Stimulated activated CD8-positive, alpha-beta memory T cell treated with anti-CD3 and anti-CD28 coated beads, Interleukin-15, amount 100 ng/mL, for 1 hour (primary cell): ENCODE measurements around the gene KCNMA1.

Experiments
- DNase-seq: peaks from one replicate; pipeline ENCODE4 v3.0.0-alpha.2; 2020; ENCODE audit warnings: low read depth

KCNMA1 gene

GRCh38 chr10:76887223-76888010 lies 750.2 kb downstream of the KCNMA1 start:
- no peak for DNase-seq

DNA sequence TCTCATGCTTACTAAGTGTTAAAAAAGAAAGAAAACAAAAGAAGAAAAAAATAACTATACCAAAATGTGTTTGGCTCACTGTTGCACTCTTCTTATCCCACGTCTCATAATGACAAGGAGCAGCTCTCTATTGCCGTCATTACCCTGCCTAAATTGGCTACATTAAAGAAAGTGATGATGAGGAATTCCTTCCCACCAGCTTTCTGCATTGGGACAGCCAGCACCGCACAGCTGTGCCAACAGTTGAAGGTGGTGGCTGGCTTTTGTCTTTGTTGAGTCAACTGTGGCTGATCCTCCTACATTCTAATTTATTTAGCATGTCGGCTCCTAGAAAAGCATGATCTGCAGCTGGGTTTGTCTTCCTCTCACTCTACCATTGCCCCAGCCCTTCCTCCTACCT lies 751.8 kb downstream of the KCNMA1 start:
- no peak for DNase-seq

DNA sequence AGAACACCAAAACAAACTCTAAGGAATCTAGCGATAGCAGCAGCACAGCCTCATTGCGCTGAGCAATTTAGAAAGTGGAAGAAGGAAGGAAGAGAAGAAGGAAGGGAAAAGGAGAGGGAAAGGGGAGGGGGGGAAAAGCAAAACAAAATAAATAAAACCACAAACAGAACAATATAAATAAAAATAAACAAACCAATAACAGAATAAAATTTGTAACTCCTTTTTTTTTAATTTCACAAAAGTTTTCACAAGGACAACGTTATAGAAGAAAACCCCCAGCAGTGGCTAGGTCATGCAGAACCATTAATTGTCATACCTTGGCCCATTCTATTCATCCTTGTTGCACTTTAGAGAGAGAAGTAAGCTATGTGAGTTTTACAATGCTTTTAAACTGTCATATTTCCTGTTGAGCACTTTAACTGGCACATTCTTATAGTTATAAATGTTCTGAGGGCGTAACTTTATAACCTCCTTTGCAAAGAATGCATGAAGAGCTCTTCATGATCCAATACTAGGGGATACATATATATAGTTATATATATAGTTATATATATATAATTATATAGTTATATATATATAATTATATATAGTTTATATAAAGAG lies 752.8 kb downstream of the KCNMA1 start:
- DNase-seq, result no peak

- no peak for DNase-seq
Measured at GRCh38 chr10:76883596-76883995, 754.0 kb downstream of the KCNMA1 start.

- no peak for DNase-seq
Measured at GRCh38 chr10:76882796-76883195, 754.8 kb downstream of the KCNMA1 start.

DNA sequence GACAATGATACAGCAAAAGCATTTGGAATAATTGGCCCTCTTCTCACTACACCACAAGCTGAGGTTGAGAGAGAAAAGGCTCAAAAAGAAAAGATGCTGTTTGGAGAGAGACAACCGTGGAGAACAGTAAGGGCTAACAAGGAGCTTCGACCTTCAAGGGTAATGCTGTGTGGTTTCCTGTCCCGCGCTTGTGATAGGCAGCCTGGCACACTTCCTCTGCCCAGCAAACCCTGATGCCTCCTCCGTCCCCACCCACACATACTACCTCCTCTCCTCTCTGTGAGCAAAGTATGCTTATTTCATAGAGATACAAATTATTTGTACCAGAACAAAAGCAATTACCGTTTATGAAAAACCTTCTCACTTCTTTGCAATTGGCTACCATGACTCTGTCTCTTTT lies 755.4 kb downstream of the KCNMA1 start:
- DNase-seq, result no peak

DNA sequence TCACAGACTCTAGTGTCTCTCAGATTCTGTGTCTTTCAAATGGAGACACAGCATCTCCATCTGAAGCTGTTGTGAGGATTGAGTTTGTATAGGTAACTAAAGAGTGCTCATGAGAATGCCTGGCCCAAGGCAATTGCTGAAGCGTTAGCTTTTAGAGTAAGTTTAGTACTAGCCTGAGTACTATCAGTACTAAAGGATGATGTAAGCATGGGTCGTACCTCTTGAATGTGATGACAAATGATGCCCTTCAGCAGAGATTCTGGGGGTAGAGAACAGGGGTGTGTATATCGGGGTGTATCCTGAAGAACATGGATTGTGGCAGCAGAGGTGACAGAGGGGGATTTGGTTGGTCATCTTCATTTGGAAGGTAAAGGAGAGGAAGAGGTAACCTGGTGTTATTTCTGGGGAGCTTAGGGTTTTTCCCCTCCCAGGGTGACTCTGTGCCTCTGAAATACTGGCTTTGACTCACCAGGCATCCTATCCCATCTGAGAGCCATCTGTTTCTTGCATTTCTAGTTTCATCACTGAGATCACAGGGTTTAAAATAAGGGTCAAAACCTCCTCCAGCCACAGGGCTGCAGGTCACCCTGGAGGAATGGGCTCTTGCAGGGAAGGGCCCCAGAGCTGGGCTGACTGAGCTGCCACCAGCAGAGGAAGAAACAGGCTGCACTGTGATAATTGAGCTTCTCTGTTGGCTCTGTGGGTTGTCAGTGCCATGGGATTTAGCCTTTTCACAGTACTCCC lies 756.0 kb downstream of the KCNMA1 start:
- no peak for DNase-seq

GRCh38 chr10:76880931-76881330 lies 756.7 kb downstream of the KCNMA1 start:
- DNase-seq, result no peak

DNA sequence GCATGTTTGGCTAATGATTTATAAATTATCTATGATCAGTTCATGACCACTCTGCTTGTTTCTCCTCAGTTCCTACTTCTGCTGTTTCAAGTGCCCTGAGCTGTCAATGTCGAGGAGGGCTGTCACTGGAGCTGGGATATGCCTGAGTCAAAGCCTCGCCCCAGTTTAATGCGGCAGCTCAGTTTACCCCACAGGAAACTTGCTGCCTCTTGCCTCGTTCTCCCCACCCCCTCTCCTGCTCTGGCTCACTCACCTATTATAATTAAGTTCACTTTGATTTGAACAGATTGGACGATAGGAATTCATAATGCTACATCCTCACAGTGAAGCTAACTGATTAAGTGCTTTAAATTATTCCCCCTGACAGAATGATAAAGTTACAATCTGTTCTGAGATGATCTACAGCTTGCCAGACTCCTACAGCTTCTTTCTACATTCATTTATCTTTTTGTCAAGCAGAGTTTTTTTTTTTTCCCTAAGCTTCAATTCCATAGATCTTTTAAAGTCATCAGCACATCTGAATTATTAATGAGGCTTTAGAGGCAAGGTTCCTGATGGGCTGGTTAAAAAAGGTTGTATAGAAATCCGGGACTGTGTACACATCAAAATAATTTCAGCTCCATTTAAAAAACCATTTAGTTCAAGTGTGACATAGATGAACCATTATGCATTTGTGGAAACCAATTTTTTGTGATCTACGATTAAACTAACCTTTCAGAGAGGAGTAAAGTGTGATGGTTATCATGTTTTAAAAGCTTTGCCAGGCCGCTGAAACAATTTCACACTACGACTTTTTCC lies 758.3 kb downstream of the KCNMA1 start:
- DNase-seq, result no peak

DNA sequence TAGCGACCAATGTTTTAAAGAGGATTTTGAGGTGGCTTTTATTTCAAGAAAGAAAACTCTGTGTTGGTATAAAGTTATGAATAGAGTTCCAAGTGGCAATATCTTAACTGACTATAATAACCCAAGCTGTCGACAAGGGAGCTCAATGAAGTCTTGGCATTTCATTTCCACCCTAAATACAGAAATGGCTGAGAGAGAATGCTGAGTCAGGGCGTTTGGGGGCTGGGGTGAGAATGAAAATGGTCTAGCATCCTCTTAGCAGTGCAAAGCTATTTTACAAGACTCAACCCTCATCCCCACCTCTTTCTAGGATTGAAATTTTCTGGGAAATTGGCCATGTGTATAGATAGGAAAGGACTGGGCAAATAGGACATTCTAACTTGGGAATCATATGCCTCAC lies 759.1 kb downstream of the KCNMA1 start:
- DNase-seq, result no peak

DNA sequence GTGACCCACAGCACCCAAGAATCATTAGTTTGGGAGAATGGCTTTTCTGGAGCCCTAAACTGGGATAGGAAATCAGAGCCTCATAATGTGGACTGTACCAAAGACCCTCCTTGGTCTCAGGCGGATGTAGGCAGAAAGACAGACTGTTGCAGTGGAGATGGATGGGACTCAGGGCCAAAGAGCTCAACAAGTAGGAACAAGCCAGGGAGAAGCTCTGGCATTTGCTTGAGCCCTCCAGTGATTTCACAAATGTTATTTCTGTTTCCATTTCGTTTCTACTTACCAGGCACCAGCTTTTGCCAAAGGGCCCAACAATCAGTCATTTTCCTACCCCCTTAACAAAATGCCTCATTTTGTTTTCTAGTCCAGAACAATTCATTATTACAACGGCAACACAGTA lies 762.7 kb downstream of the KCNMA1 start:
- no peak for DNase-seq

- DNase-seq, result no peak
Measured at GRCh38 chr10:76874176-76874575, 763.4 kb downstream of the KCNMA1 start.

- DNase-seq, result no peak
Measured at GRCh38 chr10:76871697-76872295, 765.8 kb downstream of the KCNMA1 start.

DNA sequence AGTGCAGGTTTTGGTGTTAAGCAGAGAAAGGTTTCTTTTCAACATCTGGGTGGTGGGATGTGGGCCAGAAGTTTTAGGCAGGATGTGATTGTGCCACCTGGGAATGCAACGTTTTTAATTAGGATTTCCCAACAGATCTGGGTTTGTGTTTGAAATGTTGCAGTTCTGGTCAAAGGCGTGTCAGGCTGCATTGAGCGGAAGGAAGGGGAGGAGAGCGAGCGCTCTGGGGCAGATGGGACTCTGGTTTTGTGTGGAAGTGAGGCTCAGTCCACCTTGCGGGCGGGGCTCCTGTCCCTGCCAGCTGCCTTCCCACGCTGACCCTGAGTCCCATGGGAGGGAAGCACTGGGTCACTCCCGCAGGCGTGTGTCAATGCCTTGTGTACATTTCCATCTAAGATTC lies 767.7 kb downstream of the KCNMA1 start:
- no peak for DNase-seq

DNA sequence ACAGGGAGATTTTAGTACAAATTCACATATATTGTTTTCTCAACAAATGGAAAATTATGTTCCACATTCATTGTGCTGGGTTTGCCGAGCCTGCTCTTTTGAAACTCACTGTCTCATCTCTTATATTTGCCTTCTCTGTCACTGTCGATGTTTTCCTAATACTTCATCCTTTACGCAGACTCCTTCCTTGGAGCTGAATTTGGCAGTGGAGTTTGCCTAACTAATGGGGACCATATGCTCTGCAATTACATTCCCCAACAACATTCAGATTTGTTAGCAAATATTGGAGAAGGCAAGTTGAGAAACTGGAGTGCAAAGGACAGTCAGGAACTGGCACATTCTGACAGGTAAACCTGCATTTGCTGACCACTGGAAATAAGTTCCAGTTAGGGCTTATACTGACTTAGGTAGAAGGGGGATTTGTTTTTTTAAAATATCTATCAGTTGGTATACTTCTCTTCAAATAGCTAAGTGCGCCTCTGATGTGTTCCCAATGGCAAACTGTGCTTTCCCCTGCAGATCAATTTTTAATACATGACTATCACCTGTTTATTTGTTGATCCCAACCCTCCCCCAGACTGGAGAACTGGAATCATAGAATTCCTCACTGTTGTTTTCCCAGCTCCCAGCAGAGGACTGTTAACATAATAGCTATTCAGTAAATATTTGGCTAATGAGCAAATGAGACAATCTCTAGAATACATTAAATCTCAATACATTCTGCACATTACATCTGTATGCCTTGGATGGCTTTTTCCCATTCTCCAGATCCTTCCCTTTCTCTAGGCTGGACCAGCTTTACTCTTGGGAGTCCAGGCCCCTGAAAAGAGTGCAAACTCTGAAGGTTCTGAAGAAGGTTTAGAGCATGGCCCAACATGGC lies 769.3 kb downstream of the KCNMA1 start:
- DNase-seq, result no peak

- DNase-seq, result no peak
Measured at GRCh38 chr10:76866841-76867586, 770.6 kb downstream of the KCNMA1 start.

GRCh38 chr10:76864922-76865321 lies 772.7 kb downstream of the KCNMA1 start:
- no peak for DNase-seq

- DNase-seq, result no peak
Measured at GRCh38 chr10:76858721-76859120, 778.9 kb downstream of the KCNMA1 start.

- no peak for DNase-seq
Measured at GRCh38 chr10:76840802-76841201, 796.8 kb downstream of the KCNMA1 start.

DNA sequence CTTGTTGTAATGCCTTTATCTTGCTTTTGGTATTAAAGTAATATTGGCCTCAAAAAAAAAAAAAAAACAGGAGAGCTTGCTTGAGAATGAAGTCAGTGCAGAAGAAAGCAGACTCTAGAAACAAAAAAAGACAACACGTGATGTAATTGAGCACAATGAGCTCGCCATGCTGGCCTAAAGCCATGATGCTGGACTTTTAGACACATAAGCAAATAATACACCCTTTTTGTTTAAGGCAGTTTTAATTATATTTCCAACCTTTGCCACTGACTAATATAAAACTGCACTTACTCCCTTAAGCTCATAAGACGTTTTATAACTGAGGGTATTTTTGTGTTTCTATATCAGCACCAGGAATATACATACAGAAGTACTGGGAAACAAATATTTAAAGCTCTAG lies 798.3 kb downstream of the KCNMA1 start:
- no peak for DNase-seq
